Germinal center (tissue), 1 donor: ENCODE results near the gene THBD.

ENCODE experiments used
- DNase-seq: peaks from one replicate; pipeline ENCODE4 v3.0.0; 2012; ENCODE audit warnings: mixed read lengths, low spot score

The THBD gene

GRCh38 chr20:23084845-23085365 lies 35.4 kb upstream of the THBD start:
- DNase-seq: no peak

- DNase-seq: no peak
Observed at GRCh38 chr20:23084282-23084844, 34.9 kb upstream of the THBD start.

- DNase-seq: no peak
Observed at GRCh38 chr20:23083553-23084220, 34.2 kb upstream of the THBD start.

- DNase-seq: no peak
Observed at GRCh38 chr20:23082846-23083552, 33.5 kb upstream of the THBD start.

- DNase-seq: no peak
Observed at GRCh38 chr20:23081263-23081819, 31.9 kb upstream of the THBD start.

GRCh38 chr20:23080521-23080920 lies 31.0 kb upstream of the THBD start:
- no peak for DNase-seq

- no peak for DNase-seq
Observed at GRCh38 chr20:23079926-23080325, 30.5 kb upstream of the THBD start.

- DNase-seq: no peak
Observed at GRCh38 chr20:23079016-23079351, 29.5 kb upstream of the THBD start.

- DNase-seq: no peak
Observed at GRCh38 chr20:23078351-23079015, 29.0 kb upstream of the THBD start.

- no peak for DNase-seq
Observed at GRCh38 chr20:23077277-23077676, 27.8 kb upstream of the THBD start.

- DNase-seq: no peak
Observed at GRCh38 chr20:23074052-23074451, 24.6 kb upstream of the THBD start.

- DNase-seq: no peak
Observed at GRCh38 chr20:23072892-23073586, 23.6 kb upstream of the THBD start.

- DNase-seq: no peak
Observed at GRCh38 chr20:23071996-23072395, 22.5 kb upstream of the THBD start.

- DNase-seq: no peak
Observed at GRCh38 chr20:23071398-23071797, 21.9 kb upstream of the THBD start.

GRCh38 chr20:23069108-23069507 lies 19.6 kb upstream of the THBD start:
- DNase-seq: no peak

GRCh38 chr20:23068283-23068682 lies 18.8 kb upstream of the THBD start:
- DNase-seq: no peak

GRCh38 chr20:23066772-23067171 lies 17.3 kb upstream of the THBD start:
- DNase-seq: no peak

- no peak for DNase-seq
Observed at GRCh38 chr20:23065266-23066201, 16.1 kb upstream of the THBD start.

GRCh38 chr20:23063581-23063980 lies 14.1 kb upstream of the THBD start:
- DNase-seq: no peak

- no peak for DNase-seq
Observed at GRCh38 chr20:23063168-23063567, 13.7 kb upstream of the THBD start.

GRCh38 chr20:23062632-23063031 lies 13.2 kb upstream of the THBD start:
- DNase-seq: no peak
